HG03469 (cell line): ENCODE measurements around the gene PTPRF.

Source experiments
- ATAC-seq: cut with Tn5 transposase; IDR thresholded peaks from one replicate; pipeline ENCODE4 v1.9.1; 2021; ENCODE audit warnings: mild to moderate bottlenecking, moderate library complexity, moderate number of reproducible peaks; ENCODE audit not compliant: unreplicated experiment

Gene PTPRF

GRCh38 chr1:43512681-43513080, 18.0 kb upstream of the PTPRF start:
- no peak for ATAC-seq

DNA sequence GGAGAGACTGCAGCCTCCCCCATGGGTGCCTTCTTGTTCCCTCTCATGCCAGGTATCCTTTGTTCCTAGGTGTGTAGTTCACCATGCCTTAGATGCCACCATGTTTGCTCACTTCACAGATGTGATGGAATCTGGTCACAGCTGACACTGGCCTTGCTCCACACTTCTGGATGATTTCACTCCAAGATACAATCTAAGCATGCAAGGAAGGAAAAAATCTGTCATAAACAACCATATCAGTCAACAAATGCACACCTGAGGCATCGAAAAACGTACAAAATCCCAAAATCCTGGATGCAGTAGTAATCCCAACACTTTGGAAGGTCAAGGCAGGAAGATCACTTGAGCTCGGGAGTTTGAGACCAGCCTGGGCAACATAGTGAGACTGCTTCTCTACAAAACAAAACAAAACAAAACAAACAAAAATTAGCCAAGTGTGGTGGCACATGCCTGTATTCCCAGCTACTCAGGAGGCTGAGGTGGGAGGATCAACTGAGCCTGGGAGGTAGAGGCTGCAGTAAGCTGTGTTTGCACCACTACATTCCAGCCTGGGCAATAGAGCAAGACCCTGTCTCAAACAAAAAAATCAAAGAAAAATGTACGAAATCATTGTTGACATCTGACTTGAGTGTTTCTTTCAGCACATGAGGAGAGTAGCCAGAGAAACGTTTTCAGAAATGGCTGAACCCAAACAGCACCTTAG, 17.1 kb upstream of the PTPRF start:
- ATAC-seq = no peak

- no peak for ATAC-seq
Measured at GRCh38 chr1:43518935-43519686, 11.6 kb upstream of the PTPRF start.

GRCh38 chr1:43520100-43520778, 10.4 kb upstream of the PTPRF start:
- ATAC-seq = no peak

DNA sequence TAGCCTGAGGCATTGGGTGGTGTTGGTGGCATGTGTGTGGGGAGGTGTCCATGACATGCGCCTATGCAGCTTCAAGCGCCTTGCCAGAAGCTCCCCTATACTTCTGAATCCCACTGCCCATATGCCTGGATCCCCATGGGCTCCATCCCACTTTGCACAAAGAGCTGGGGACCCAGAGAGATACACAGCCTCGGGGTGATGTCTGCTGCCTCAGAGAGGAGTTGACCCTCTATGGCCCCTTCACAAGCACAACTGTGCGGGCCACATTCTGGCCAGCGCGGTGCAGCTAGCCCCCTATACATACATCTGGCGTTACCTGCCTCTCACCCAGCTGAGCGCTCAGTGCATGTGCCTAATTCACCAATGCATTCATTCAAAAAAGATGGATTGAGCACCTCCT, 9.6 kb upstream of the PTPRF start:
- ATAC-seq = no peak

- no peak for ATAC-seq
Measured at GRCh38 chr1:43521756-43522155, 8.9 kb upstream of the PTPRF start.

DNA sequence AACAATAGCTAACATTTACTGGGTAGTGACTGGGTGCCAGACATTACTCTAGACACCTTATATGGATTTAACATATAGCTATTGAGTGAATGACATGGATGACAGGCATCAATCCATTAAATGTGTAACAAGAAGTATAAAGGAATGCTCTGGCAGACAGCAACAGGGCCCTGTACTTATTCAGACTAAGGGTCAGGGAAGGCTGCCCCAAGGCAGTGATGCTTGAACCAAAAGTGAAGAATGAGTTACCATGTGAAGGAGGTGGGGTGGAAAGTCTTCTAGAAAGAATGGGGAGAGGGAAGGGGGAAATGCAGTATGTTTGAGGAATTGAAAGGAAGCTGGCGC, 8.3 kb upstream of the PTPRF start:
- no peak for ATAC-seq

GRCh38 chr1:43522776-43523480, 7.8 kb upstream of the PTPRF start:
- ATAC-seq = no peak

DNA sequence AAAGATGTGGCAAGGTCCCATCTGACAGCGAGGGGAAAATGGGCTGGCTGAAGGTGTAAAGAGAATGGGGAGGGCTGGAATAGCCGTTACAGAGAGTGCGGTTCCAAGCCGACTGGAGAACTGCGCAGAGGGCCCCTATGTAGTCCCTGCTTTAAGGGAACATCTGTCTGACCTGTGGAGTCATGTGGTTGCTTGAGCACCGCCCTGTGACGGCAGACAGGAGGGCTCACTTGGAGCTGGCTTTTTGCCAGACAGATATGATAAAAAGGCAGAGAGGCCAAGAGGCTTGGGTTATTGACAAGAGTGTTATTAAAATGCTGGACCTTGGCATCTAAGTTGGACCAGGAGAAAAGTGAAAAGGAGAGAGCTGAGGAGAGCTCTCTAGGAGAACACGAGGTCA, 5.9 kb upstream of the PTPRF start:
- no peak for ATAC-seq

DNA sequence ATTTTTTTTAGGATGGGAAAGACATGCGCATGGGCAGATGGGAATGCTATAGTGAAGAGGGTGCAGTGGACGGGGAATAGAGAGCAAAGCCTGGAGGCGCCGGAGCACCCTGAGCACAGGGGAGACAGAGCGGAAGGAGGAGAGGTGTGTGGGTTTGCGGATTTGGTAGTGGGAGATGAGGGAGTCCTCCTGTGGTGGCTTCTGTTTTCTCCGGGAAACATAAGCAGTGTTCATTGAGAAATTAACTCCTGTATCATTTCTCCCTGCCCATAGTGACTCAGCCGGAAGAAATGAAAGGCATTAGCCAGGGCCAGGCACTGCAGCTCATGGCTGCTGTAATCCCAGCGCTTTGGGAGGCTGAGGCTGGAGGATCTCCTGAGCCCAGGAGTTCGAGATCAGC, 4.7 kb upstream of the PTPRF start:
- ATAC-seq = no peak

DNA sequence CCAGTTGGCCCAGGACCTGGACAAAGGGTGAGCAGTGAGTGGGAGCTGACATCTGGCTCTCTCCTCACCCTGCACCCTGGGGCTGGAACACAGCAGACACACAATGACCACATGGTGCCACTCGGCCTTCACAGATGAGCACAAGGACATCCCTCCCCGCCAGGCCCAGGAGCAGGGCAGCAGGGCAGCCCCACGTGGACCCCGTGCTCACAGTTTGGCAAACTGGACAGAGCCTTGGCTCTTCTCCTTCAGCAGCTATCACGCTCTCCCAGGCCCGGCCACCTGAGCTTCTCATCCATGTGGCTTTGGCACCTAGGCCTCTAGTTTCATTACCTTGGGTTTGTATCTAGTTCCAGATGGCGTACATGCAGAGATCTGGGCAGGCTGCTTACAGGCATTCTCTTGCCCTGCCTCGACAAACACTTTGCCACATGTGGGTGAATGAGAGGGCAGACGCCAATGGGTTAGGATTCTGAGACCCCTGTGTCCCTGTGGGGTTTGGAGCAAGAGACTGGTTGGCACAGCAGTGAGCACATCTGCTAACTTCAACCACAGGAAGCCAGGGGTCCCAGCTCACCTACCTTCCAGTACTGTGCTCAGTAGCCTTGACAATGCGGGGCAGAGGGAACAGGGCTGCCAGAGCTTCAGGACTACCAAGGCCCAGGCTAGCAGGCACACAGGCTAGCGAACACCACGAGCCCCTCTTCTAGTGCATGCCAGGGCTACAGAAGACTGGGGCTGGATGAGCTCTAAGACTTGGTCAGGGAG, 3.4 kb upstream of the PTPRF start:
- ATAC-seq = no peak

DNA sequence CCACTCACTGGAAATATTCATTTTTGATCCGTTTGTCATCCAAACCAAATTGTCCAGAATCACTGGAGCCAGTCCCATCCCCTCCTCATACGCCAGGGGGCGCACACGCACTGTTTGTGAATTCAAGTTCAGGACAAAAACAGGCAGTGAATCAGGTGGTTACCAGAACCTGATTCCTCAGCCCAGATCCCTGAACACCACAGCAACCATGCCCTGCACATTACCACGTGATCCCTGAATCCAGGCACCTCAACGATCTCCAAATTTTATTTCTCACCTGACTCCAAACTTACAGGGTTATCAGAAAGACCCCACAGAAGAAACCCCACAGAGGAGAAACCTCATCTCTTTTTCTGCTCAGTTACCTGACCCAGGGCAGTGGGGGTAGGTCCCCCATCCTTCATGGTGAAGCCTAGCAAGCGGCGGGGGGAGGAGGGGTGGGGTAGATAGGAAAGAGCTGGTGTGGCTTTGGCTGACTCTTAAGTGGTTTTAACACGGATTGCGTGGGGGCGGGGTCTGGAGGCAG, 1.4 kb upstream of the PTPRF start:
- no peak for ATAC-seq

- no peak for ATAC-seq
Measured at GRCh38 chr1:43531107-43531905, 623 bp downstream of the PTPRF start.

GRCh38 chr1:43531906-43532584, 1.4 kb downstream of the PTPRF start:
- no peak for ATAC-seq

GRCh38 chr1:43532716-43533115, 2.0 kb downstream of the PTPRF start:
- ATAC-seq = no peak

DNA sequence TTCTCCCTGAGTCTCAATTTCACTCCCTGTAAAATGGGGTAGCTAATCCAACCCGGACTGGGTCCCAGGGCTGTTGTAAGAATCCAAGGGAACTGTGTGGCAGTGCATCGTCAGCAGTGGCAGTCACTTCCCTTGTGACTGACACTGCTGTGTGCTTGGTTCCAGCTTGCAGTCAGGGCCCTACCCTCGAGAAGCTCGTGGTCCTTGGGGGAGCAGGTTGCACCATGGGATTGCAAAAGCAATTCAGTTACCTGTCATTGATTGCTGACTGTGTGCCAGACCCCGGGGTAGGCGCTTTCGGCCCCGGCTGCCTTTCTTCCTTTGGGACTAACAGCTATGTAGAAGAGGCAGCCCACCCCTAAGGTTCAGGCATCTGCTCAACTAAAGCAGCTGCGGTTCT, 2.9 kb downstream of the PTPRF start:
- no peak for ATAC-seq

DNA sequence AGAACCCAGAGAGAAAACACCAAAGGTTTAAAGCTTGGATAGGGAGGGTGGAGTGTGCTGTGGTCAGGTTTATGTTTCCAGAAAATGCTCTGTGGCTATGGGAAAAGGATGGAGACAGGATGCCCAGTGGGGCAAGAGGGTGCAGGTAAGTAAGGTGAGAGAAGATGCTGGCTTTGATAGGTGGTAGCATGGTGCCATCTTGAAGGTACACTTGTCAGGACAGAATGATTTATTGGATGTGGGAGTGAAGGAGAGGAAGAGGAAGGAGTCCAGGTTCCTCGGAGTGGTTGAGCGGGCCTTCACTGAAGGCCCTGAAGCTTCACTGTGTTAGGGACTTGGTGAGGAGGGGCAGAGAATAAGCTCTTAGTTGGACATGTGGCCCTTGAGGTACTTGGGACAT, 3.6 kb downstream of the PTPRF start:
- no peak for ATAC-seq

- ATAC-seq = no peak
Measured at GRCh38 chr1:43536196-43536863, 5.6 kb downstream of the PTPRF start.
